ENCODE measurements around the gene F2RL1. TPM values are rescaled to one million over a fixed set of nuclear protein-coding genes. Genes with fewer than 3 reads are reported as not detected.

F2RL1 gene
- total RNA-seq, 1 donor from 2014 or later = 0.42 TPM

DNA sequence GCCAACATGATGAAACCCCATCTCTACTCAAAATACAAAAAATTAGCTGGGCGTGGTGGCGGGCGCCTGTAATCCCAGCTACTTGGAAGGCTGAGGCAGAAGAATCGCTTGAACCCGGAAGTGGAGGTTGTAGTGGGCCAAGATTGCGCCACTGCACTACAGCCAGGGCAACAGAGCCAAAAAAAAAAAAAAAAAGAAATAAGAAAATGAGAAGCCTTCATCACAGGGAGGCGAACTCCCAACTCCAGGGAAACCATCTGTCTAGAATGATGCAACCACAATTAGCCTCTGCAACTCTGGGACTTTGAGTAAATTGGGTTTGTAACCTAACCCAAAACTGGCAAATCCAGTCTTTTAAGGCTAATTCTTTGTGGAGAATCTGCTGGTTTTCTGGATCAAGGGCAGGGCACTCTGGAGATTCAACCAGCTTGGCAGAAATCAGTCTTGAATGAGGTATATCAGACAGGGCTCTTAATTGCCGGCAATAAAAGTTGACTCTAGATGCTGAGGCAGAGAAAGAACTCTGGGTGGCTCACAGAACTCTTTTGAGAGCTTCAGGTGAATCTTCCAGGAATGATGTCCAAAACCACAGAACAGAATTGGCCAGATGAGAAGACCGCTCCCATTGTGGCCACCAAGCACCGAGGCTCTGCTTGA, 40.9 kb downstream of the F2RL1 start:
- Mint-ChIP-seq H3K4me1 (ENCODE audit: low read depth, unreplicated experiment) (no peaks in the 10 kb centered on the region), H3K9me3 (ENCODE audit: unreplicated experiment) (no peaks in the 10 kb centered on the region), H3K36me3 (ENCODE audit: unreplicated experiment) (peaks cover 6% of the 10 kb centered on the region), H3K27me3 (ENCODE audit: unreplicated experiment) (no peaks in the 10 kb centered on the region), H3K4me3 (ENCODE audit: unreplicated experiment) (no peak overlapping the region), H3K27ac (ENCODE audit: unreplicated experiment) (no peak overlapping the region)
- DNase-seq = no peak
- TF ChIP-seq, protein P1, sequence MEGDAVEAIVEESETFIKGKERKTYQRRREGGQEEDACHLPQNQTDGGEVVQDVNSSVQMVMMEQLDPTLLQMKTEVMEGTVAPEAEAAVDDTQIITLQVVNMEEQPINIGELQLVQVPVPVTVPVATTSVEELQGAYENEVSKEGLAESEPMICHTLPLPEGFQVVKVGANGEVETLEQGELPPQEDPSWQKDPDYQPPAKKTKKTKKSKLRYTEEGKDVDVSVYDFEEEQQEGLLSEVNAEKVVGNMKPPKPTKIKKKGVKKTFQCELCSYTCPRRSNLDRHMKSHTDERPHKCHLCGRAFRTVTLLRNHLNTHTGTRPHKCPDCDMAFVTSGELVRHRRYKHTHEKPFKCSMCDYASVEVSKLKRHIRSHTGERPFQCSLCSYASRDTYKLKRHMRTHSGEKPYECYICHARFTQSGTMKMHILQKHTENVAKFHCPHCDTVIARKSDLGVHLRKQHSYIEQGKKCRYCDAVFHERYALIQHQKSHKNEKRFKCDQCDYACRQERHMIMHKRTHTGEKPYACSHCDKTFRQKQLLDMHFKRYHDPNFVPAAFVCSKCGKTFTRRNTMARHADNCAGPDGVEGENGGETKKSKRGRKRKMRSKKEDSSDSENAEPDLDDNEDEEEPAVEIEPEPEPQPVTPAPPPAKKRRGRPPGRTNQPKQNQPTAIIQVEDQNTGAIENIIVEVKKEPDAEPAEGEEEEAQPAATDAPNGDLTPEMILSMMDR (IDR thresholded peaks at IDR 0.05; ENCODE audit: partially characterized antibody, unreplicated experiment) = no peak

DNA sequence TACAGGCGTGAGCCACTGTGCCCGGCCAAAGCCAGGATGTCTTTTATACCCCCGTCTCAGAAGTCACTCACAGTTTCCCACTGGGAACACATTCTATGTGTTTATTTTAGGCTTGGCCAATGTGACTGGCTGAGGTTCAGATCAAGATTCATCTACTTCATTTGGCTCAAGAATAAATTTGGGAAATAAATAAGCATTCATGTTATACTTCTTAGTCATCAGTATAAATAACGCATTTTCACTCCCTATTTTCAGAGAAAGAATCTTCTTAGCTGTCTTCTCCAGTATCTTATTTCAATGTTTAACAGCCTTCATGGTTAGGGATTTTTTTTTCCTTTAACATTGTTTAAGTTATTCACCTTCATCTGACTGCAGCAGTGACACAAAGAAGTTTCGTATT, 42.8 kb downstream of the F2RL1 start:
- H3K4me3 Mint-ChIP-seq (ENCODE audit: unreplicated experiment) = no peak overlapping the region
- H3K27ac Mint-ChIP-seq (ENCODE audit: unreplicated experiment) = no peak overlapping the region

DNA sequence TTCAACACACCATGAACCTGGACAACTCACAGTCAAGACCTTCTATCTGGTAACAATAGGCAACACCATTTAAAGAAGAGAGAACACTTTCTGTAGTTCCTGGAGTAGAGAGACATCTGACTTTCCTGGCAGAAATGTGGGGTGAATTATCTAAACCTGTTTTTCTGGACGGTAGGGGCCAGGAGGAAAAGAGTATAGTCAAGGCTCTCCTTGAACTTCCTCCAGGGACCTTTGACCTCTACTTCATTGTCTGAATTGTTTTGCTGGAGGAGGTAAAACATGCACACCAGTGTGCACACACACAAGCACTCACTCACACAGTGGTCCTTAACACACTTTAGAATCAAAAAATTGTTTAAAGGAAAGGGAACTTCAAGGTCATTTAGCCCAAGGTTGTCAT, 44.2 kb downstream of the F2RL1 start:
- Mint-ChIP-seq H3K4me3 (ENCODE audit: unreplicated experiment) (no peak overlapping the region), H3K27ac (ENCODE audit: unreplicated experiment) (no peak overlapping the region)
- TF ChIP-seq, protein P1 (IDR thresholded peaks at IDR 0.05; ENCODE audit: partially characterized antibody, unreplicated experiment) = no peak

More for the DNA sequence above, 42.8 kb downstream of the F2RL1 start:
- TF ChIP-seq, protein P1 (IDR thresholded peaks at IDR 0.05; ENCODE audit: partially characterized antibody, unreplicated experiment) = no peak
- no peaks in the 10 kb centered on the region for H3K36me3 Mint-ChIP-seq (ENCODE audit: unreplicated experiment)
- no peaks in the 10 kb centered on the region for H3K9me3 Mint-ChIP-seq (ENCODE audit: unreplicated experiment)
- no peaks in the 10 kb centered on the region for H3K4me1 Mint-ChIP-seq (ENCODE audit: low read depth, unreplicated experiment)
- no peaks in the 10 kb centered on the region for H3K27me3 Mint-ChIP-seq (ENCODE audit: unreplicated experiment)
- DNase-seq = no peak

DNA sequence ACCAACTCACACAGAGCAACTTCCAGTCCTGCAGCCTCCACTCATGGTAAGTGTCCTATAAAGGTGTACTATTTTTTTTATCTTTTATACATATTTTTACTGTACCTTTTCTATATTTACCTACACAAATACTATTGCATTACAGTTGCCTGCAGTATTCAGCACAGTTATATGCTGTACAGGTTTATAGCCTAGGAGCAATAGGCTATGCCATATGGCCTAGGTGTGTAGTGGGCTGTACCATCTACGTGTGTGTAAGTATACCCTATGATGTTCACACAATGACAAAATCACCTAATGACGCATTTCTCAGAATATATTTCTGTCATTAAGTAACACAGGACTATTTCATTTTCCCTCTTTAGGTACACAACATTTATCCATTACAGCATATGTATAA, 47.7 kb downstream of the F2RL1 start:
- TF ChIP-seq, protein P1 (IDR thresholded peaks at IDR 0.05; ENCODE audit: partially characterized antibody, unreplicated experiment) = no peak
- H3K4me1 Mint-ChIP-seq (ENCODE audit: low read depth, unreplicated experiment) = no peaks in the 10 kb centered on the region
- no peaks in the 10 kb centered on the region for H3K9me3 Mint-ChIP-seq (ENCODE audit: unreplicated experiment)
- H3K27me3 Mint-ChIP-seq (ENCODE audit: unreplicated experiment) = no peaks in the 10 kb centered on the region
- DNase-seq = no peak
- H3K4me3 Mint-ChIP-seq (ENCODE audit: unreplicated experiment) = no peak overlapping the region
- no peak overlapping the region for H3K27ac Mint-ChIP-seq (ENCODE audit: unreplicated experiment)
- H3K36me3 Mint-ChIP-seq (ENCODE audit: unreplicated experiment) = no peaks in the 10 kb centered on the region

More for the DNA sequence above, 44.2 kb downstream of the F2RL1 start:
- no peak for DNase-seq
- H3K36me3 Mint-ChIP-seq (ENCODE audit: unreplicated experiment) = no peaks in the 10 kb centered on the region
- no peaks in the 10 kb centered on the region for H3K27me3 Mint-ChIP-seq (ENCODE audit: unreplicated experiment)
- no peaks in the 10 kb centered on the region for H3K4me1 Mint-ChIP-seq (ENCODE audit: low read depth, unreplicated experiment)
- no peaks in the 10 kb centered on the region for H3K9me3 Mint-ChIP-seq (ENCODE audit: unreplicated experiment)

DNA sequence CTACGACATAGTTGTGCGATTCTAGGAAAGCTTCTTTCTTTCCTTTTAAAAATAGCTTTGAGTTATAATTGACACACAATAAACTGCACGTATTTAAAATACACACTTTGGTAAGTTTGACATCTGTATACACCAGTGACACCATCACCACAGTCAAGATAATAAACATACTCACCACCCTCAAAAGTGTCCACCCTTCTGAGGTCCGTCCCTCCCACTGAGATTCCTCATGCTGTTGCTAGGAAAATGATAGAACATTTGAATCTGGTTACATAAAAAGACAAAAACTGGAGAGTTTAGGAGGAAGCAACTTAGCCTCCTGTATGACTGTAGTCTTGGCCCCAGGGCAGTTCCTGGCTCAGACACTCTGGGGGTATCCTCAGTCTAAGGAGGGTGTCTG, 48.2 kb downstream of the F2RL1 start:
- no peak overlapping the region for H3K27ac Mint-ChIP-seq (ENCODE audit: unreplicated experiment)
- no peak overlapping the region for H3K4me3 Mint-ChIP-seq (ENCODE audit: unreplicated experiment)
- TF ChIP-seq, protein P1 (IDR thresholded peaks at IDR 0.05; ENCODE audit: partially characterized antibody, unreplicated experiment) = no peak
- no peaks in the 10 kb centered on the region for H3K4me1 Mint-ChIP-seq (ENCODE audit: low read depth, unreplicated experiment)
- H3K36me3 Mint-ChIP-seq (ENCODE audit: unreplicated experiment) = no peaks in the 10 kb centered on the region
- no peaks in the 10 kb centered on the region for H3K9me3 Mint-ChIP-seq (ENCODE audit: unreplicated experiment)
- no peak for DNase-seq
- H3K27me3 Mint-ChIP-seq (ENCODE audit: unreplicated experiment) = no peaks in the 10 kb centered on the region
